HG03565 (cell line): Measurements from ENCODE around the gene EXOSC9.
"Not testable (repeated sequence)": the region's sequence is repeated elsewhere in the genome, so short reads cannot be mapped to it uniquely, and the experiment has no call there.

Source experiments
- ATAC-seq: cut with Tn5 transposase; IDR thresholded peaks from one replicate; pipeline ENCODE4 v1.9.1; 2021; ENCODE audit warnings: mild to moderate bottlenecking, moderate library complexity; ENCODE audit not compliant: unreplicated experiment

EXOSC9 gene

GRCh38 chr4:121800961-121801714, at the start of gene EXOSC9:
EXOSC9 (plus strand) TSS chr4:121801323; CDS start chr4:121801425, 102 bp downstream.
- ATAC-seq, result peak; percentile 70

GRCh38 chr4:121752142-121752541, 49.0 kb upstream of the EXOSC9 start:
- not testable (repeated sequence) for ATAC-seq

- ATAC-seq, result no peak
Observed at GRCh38 chr4:121758925-121759568, 42.1 kb upstream of the EXOSC9 start.

- ATAC-seq, result no peak
Observed at GRCh38 chr4:121760205-121760604, 40.9 kb upstream of the EXOSC9 start.

GRCh38 chr4:121764303-121764701, 36.8 kb upstream of the EXOSC9 start:
- ATAC-seq, result no peak

GRCh38 chr4:121764702-121765367, 36.3 kb upstream of the EXOSC9 start, which contains the start of gene SMIM43:
SMIM43 (minus strand) TSS chr4:121765164; CDS start chr4:121765105, 59 bp downstream.
- ATAC-seq, result no peak

- ATAC-seq, result no peak
Observed at GRCh38 chr4:121765368-121765705, 35.8 kb upstream of the EXOSC9 start.

GRCh38 chr4:121765971-121766538, 35.1 kb upstream of the EXOSC9 start:
- no peak for ATAC-seq

GRCh38 chr4:121767166-121767565, 34.0 kb upstream of the EXOSC9 start:
- no peak for ATAC-seq

- ATAC-seq, result no peak
Observed at GRCh38 chr4:121769341-121769740, 31.8 kb upstream of the EXOSC9 start.

- no peak for ATAC-seq
Observed at GRCh38 chr4:121771869-121772268, 29.3 kb upstream of the EXOSC9 start.

- no peak for ATAC-seq
Observed at GRCh38 chr4:121773883-121774282, 27.2 kb upstream of the EXOSC9 start.

- ATAC-seq, result no peak
Observed at GRCh38 chr4:121776610-121777401, 24.3 kb upstream of the EXOSC9 start.

GRCh38 chr4:121777625-121778024, 23.5 kb upstream of the EXOSC9 start:
- ATAC-seq, result peak; percentile 57

GRCh38 chr4:121778991-121779628, 22.0 kb upstream of the EXOSC9 start:
- no peak for ATAC-seq

- ATAC-seq, result no peak
Observed at GRCh38 chr4:121783210-121783609, 17.9 kb upstream of the EXOSC9 start.

- ATAC-seq, result no peak
Observed at GRCh38 chr4:121784401-121784800, 16.7 kb upstream of the EXOSC9 start.

GRCh38 chr4:121784975-121785374, 16.1 kb upstream of the EXOSC9 start:
- no peak for ATAC-seq

GRCh38 chr4:121785479-121785878, 15.6 kb upstream of the EXOSC9 start:
- no peak for ATAC-seq

- ATAC-seq, result no peak
Observed at GRCh38 chr4:121786221-121786620, 14.9 kb upstream of the EXOSC9 start.
